ENCODE measurements around the gene HTR3C.
"Not testable (repeated sequence)": the region's sequence is repeated elsewhere in the genome, so short reads cannot be mapped to it uniquely, and the experiment has no call there.

DNA sequence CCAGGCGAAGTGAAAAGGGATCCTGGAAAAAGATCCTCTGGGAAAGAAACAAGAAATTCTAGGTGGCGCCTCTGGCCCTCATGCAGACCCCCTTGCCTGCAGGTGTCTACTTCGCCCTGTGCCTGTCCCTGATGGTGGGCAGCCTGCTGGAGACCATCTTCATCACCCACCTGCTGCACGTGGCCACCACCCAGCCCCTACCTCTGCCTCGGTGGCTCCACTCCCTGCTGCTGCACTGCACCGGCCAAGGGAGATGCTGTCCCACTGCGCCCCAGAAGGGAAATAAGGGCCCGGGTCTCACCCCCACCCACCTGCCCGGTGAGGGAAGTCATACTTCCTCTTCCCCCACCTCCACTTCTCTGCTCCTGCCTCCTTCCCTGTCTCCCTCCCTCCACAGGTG, 14.5 kb upstream of the HTR3C start:
- TF ChIP-seq, protein P1, sequence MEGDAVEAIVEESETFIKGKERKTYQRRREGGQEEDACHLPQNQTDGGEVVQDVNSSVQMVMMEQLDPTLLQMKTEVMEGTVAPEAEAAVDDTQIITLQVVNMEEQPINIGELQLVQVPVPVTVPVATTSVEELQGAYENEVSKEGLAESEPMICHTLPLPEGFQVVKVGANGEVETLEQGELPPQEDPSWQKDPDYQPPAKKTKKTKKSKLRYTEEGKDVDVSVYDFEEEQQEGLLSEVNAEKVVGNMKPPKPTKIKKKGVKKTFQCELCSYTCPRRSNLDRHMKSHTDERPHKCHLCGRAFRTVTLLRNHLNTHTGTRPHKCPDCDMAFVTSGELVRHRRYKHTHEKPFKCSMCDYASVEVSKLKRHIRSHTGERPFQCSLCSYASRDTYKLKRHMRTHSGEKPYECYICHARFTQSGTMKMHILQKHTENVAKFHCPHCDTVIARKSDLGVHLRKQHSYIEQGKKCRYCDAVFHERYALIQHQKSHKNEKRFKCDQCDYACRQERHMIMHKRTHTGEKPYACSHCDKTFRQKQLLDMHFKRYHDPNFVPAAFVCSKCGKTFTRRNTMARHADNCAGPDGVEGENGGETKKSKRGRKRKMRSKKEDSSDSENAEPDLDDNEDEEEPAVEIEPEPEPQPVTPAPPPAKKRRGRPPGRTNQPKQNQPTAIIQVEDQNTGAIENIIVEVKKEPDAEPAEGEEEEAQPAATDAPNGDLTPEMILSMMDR (IDR thresholded peaks at IDR 0.05), result not testable (repeated sequence)
- not testable (repeated sequence) for TF ChIP-seq POLR2A (IDR thresholded peaks at IDR 0.05)
